ENCODE measurements around the gene JMJD1C. TPM values are rescaled to one million over a fixed set of nuclear protein-coding genes. Genes with fewer than 3 reads are reported as not detected.

The JMJD1C gene
- total and polyA plus RNA-seq, 10 of the 15 experiments (the other 5 are each of a cell fraction or from before 2014, with no cell fraction given): 31.2 to 83.3 (median 49.5) TPM

- TF ChIP-seq IKZF2 (IDR thresholded peaks at IDR 0.05) (peak; percentile 39 to 76; a peak in 3 of 4 replicates), ZNF592 (IDR thresholded peaks at IDR 0.05) (peak; percentile 82; the same call in 1 of the 2 replicates), SMC3 (IDR thresholded peaks at IDR 0.05; ENCODE audit: borderline replicate concordance, low read length) (no peak), SMAD5 (IDR thresholded peaks at IDR 0.05; ENCODE audit: low read depth) (no peak), RAD21 (IDR thresholded peaks at IDR 0.05; ENCODE audit: insufficient read depth, low read depth, low read length) (no peak), PBX3 (IDR thresholded peaks at IDR 0.05; ENCODE audit: insufficient replicate concordance, low read depth, low read length) (no peak), FOXM1 (IDR thresholded peaks at IDR 0.05; ENCODE audit: low read depth, low read length) (peak; percentile 35; the same call in 1 of the 2 replicates), RELA (IDR thresholded peaks at IDR 0.05; ENCODE audit: borderline replicate concordance, partially characterized antibody) (no peak), GABPA (IDR thresholded peaks at IDR 0.05; ENCODE audit: low read depth) (no peak), EZH2 (IDR thresholded peaks at IDR 0.05; ENCODE audit: borderline replicate concordance, control insufficient read depth, low read depth, low read length) (no peak), MTA3 (IDR thresholded peaks at IDR 0.05; ENCODE audit: borderline replicate concordance, low read length) (no peak), CREB1 (IDR thresholded peaks at IDR 0.05; ENCODE audit: low read depth) (peak; percentile 61; the same call in 1 of the 2 replicates), CTCF (IDR thresholded peaks at IDR 0.05 in 2 of 3, conservative IDR thresholded peaks at IDR 0.05 in 1 of 3; ENCODE audit: control insufficient read depth in 2 of 3, extremely low read depth in 1 of 3, insufficient read depth in 1 of 3, low read depth in 3 of 3, low read length in 3 of 3) (no peak), NFIC (IDR thresholded peaks at IDR 0.05; ENCODE audit: low read depth, low read length) (peak; percentile 25; the same call in 1 of the 2 replicates), TBL1XR1 (IDR thresholded peaks at IDR 0.05; ENCODE audit: low read depth, low read length) (no peak), CHD4 (IDR thresholded peaks at IDR 0.05) (no peak), POLR2AphosphoS5 (IDR thresholded peaks at IDR 0.05; ENCODE audit: low read length) (0 out of 2 replicates have a peak, but pooled peaks have one; percentile 23), HSF1 (IDR thresholded peaks at IDR 0.05; ENCODE audit: low read depth, low read length) (no peak), MXI1 (IDR thresholded peaks at IDR 0.05; ENCODE audit: low read depth, low read length) (peak; percentile 51; the same call in 1 of the 2 replicates), CBX3 (IDR thresholded peaks at IDR 0.05; ENCODE audit: borderline replicate concordance, low read depth) (no peak), RB1 (IDR thresholded peaks at IDR 0.05; ENCODE audit: borderline replicate concordance) (no peak), ESRRA (IDR thresholded peaks at IDR 0.05; ENCODE audit: low read length) (no peak), SREBF2 (IDR thresholded peaks at IDR 0.05; ENCODE audit: low read length) (no peak)
These were observed 255.1 kb downstream of the JMJD1C start (continued) for GRCh38 chr10:63210611-63211196.

Data from GM12878 (cell line).